MM.1S (cell line): Measurements from ENCODE around the gene RAB22A.

Experiments
- DNase-seq: peaks from one replicate; pipeline ENCODE4 v3.0.0-alpha.2; 2015
- H2AFZ ChIP-seq: fragments of 300-600 bp; sonication (generic); 2 replicates; pipeline ENCODE4 v1.6.0; 2016; ENCODE audit warnings: antibody characterized with exemption, low read length
- H3F3A ChIP-seq: fragments of 300-600 bp; sonication (generic); 2 replicates; pipeline ENCODE4 v1.6.1; 2016; ENCODE audit warnings: mild to moderate bottlenecking, antibody characterized with exemption, low read length, moderate library complexity, mixed read lengths; ENCODE audit not compliant: insufficient read depth
- H3K27ac ChIP-seq: fragments of 300-600 bp; sonication (generic); 2 replicates; pipeline ENCODE4 v1.5.1; 2016; ENCODE audit warnings: mild to moderate bottlenecking, low read length
- H3K27me3 ChIP-seq: fragments of 300-600 bp; sonication (generic); replicated peaks from 2 replicates; pipeline ENCODE4 v1.6.0; 2016; ENCODE audit warnings: low read length; ENCODE audit not compliant: insufficient read depth
- H3K36me3 ChIP-seq: fragments of 300-600 bp; sonication (generic); replicated peaks from 2 replicates; pipeline ENCODE4 v1.6.1; 2016; ENCODE audit warnings: mild to moderate bottlenecking, low read length, mixed read lengths; ENCODE audit not compliant: insufficient read depth
- H3K4me1 ChIP-seq: fragments of 300-600 bp; sonication (generic); 2 replicates; pipeline ENCODE4 v1.6.1; 2016; ENCODE audit warnings: low read length, mixed read lengths
- H3K4me2 ChIP-seq: fragments of 300-600 bp; sonication (generic); 2 replicates; pipeline ENCODE4 v1.6.0; 2016; ENCODE audit warnings: low read depth, low read length
- H3K4me3 ChIP-seq: fragments of 300-600 bp; sonication (generic); 2 replicates; pipeline ENCODE4 v1.5.1; 2016; ENCODE audit warnings: low read length, mixed read lengths
- H3K79me2 ChIP-seq: fragments of 300-600 bp; sonication (generic); 2 replicates; pipeline ENCODE4 v1.6.1; 2016; ENCODE audit warnings: mixed run types, low read length, mixed read lengths
- H3K9ac ChIP-seq: fragments of 300-600 bp; sonication (generic); 2 replicates; pipeline ENCODE4 v1.6.1; 2016; ENCODE audit warnings: low read length, mixed read lengths
- H3K9me2 ChIP-seq: fragments of 300-600 bp; sonication (generic); replicated peaks from 2 replicates; pipeline ENCODE4 v1.6.1; 2016; ENCODE audit warnings: mild to moderate bottlenecking, low read length, mixed read lengths; ENCODE audit not compliant: insufficient read depth
- H3K9me3 ChIP-seq: fragments of 300-600 bp; sonication (generic); replicated peaks from 2 replicates; pipeline ENCODE4 v1.6.1; 2016; ENCODE audit warnings: mild to moderate bottlenecking, low read length, mixed read lengths; ENCODE audit not compliant: insufficient read depth
- H4K20me1 ChIP-seq: fragments of 300-600 bp; sonication (generic); 2 replicates; pipeline ENCODE4 v1.6.1; 2016; ENCODE audit warnings: mild to moderate bottlenecking, low read length, moderate library complexity, mixed read lengths; ENCODE audit not compliant: insufficient read depth
- EZH2 ChIP-seq: fragments of 300-600 bp; sonication (generic); optimal IDR thresholded peaks from 2 replicates; pipeline ENCODE3; 2017; ENCODE audit warnings: low read depth, mild to moderate bottlenecking, antibody characterized with exemption, low read length, mixed read lengths
- EZH2phosphoT487 ChIP-seq: fragments of 300-600 bp; sonication (generic); IDR thresholded peaks from 2 replicates; pipeline ENCODE4 v1.6.1; 2018; ENCODE audit warnings: antibody characterized with exemption, low read length
- TF ChIP-seq, protein P1 (sequence below): fragments of 300-600 bp; sonication (generic); IDR thresholded peaks from 2 replicates; pipeline ENCODE4 v1.5.1; 2016; ENCODE audit warnings: antibody characterized with exemption, low read length, mixed read lengths

RAB22A gene

DNA sequence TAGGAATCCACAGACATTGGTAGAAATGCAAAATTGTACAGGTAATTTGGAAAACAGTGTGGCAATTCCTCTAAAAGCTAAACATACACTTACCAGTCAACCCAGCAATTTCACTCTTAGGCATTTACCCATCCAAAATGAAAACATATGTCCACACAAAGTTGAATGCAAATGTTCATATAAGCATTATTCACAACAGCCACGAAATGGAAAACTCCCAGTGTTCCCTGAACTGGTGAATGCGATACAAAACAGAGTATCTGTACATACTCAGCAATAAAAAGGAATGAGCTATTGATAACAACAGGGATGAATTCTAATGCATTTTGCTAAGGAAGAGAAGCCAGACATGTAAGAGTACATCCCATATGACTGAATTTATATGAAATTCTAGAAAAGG is 32.4 kb upstream of the RAB22A start:
- no peak overlapping the region for H2AFZ ChIP-seq
- no peak overlapping the region for H3K4me2 ChIP-seq
- H3K79me2 ChIP-seq: no peaks in the 10 kb centered on the region
- no peaks in the 10 kb centered on the region for H4K20me1 ChIP-seq
- no peaks in the 10 kb centered on the region for H3K9me3 ChIP-seq
- TF ChIP-seq, protein P1, sequence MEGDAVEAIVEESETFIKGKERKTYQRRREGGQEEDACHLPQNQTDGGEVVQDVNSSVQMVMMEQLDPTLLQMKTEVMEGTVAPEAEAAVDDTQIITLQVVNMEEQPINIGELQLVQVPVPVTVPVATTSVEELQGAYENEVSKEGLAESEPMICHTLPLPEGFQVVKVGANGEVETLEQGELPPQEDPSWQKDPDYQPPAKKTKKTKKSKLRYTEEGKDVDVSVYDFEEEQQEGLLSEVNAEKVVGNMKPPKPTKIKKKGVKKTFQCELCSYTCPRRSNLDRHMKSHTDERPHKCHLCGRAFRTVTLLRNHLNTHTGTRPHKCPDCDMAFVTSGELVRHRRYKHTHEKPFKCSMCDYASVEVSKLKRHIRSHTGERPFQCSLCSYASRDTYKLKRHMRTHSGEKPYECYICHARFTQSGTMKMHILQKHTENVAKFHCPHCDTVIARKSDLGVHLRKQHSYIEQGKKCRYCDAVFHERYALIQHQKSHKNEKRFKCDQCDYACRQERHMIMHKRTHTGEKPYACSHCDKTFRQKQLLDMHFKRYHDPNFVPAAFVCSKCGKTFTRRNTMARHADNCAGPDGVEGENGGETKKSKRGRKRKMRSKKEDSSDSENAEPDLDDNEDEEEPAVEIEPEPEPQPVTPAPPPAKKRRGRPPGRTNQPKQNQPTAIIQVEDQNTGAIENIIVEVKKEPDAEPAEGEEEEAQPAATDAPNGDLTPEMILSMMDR: no peak
- no peak for TF ChIP-seq EZH2phosphoT487
- no peaks in the 10 kb centered on the region for H3K4me1 ChIP-seq
- no peaks in the 10 kb centered on the region for H3K9me2 ChIP-seq
- no peak overlapping the region for H3K27ac ChIP-seq
- H3K36me3 ChIP-seq: no peaks in the 10 kb centered on the region
- no peak overlapping the region for H3K4me3 ChIP-seq
- no peaks in the 10 kb centered on the region for H3F3A ChIP-seq
- H3K27me3 ChIP-seq: no peaks in the 10 kb centered on the region
- H3K9ac ChIP-seq: no peak overlapping the region
- no peak for DNase-seq

DNA sequence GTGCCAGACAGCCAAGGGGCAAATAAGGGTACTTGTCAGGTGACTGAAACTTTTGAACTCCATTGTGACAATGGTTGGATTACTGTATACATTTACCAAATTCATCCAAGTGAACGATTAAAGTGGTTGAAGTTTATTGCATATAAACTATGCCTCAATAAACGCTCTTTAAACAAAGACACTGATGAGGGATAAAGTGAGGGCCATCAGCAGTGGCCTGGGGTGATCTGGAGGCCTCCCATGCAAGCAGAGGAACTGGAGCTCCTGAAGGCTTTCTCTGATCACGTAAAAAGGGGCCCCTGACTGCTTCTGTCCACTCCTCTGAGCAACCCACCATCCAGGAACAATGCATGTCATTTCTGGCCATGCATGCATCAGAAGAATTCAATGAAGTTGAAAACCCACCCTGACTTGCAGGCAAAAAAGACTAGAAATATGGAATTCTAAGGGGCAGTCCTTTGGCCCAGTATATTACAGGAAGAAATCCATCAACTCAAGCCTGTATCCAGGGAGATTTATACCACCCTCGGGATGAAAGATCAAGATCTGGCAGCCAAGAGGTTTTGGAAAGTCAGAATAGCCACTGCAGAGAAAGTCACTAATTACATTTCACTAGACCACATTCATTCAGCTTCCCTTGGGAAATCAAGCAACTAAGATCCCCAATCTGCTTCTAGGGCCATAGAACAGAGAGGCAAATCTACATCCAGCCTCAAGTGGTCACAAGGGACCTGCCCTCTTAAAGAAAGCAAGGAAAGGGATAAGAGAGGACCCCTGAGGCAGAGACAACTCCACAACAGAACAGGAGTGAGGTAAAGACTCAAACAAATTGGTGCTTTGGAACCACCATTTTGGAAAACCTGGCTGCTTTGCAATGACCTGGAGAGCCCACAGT is 31.7 kb upstream of the RAB22A start:
- Histone ChIP-seq H3K4me3 (no peak overlapping the region), H3K4me2 (no peak overlapping the region), H3K9me3 (no peaks in the 10 kb centered on the region), H3K27me3 (no peaks in the 10 kb centered on the region), H3K27ac (no peak overlapping the region), H3K9ac (no peak overlapping the region), H4K20me1 (no peaks in the 10 kb centered on the region), H3K9me2 (no peaks in the 10 kb centered on the region), H3K36me3 (no peaks in the 10 kb centered on the region), H2AFZ (no peak overlapping the region), H3K4me1 (no peaks in the 10 kb centered on the region), H3F3A (no peaks in the 10 kb centered on the region), H3K79me2 (no peaks in the 10 kb centered on the region)
- no peak for TF ChIP-seq EZH2
- TF ChIP-seq, protein P1: no peak
- no peak for TF ChIP-seq EZH2phosphoT487
- no peak for DNase-seq

GRCh38 chr20:58286729-58287128 is 22.8 kb upstream of the RAB22A start:
- H3K27me3 ChIP-seq: no peaks in the 10 kb centered on the region
- DNase-seq: no peak
- no peaks in the 10 kb centered on the region for H4K20me1 ChIP-seq
- no peak overlapping the region for H3K4me3 ChIP-seq
- no peak overlapping the region for H3K9ac ChIP-seq
- no peaks in the 10 kb centered on the region for H3K9me2 ChIP-seq
- H3K4me1 ChIP-seq: no peaks in the 10 kb centered on the region
- H3K27ac ChIP-seq: no peak overlapping the region
- H3K9me3 ChIP-seq: no peaks in the 10 kb centered on the region
- no peaks in the 10 kb centered on the region for H3F3A ChIP-seq
- H3K79me2 ChIP-seq: no peaks in the 10 kb centered on the region
- no peak overlapping the region for H3K4me2 ChIP-seq
- H2AFZ ChIP-seq: no peak overlapping the region
- no peaks in the 10 kb centered on the region for H3K36me3 ChIP-seq
- TF ChIP-seq, protein P1: no peak
- TF ChIP-seq EZH2phosphoT487 (no peak), EZH2 (no peak)
